Pons (tissue), 1 donor: ENCODE data around the gene CXXC1.
A peak's percentile ranks its signal among the peaks of the same experiment; 100 is the strongest.
"Not testable (repeated sequence)": the region's sequence is repeated elsewhere in the genome, so short reads cannot be mapped to it uniquely, and the experiment has no call there.

Source experiments
- DNase-seq: peaks from one replicate; pipeline ENCODE4 v3.0.0-alpha.2; 2016; ENCODE audit warnings: low spot score

Gene CXXC1

GRCh38 chr18:50287441-50288347, at the start of gene CXXC1:
TSS of gene CXXC1 (minus strand) at chr18:50287692. CDS start at chr18:50287589, 103 bp downstream.
- DNase-seq = peak; percentile 100

- peak; percentile 3 for DNase-seq
Measured at GRCh38 chr18:50334546-50335152, 47.2 kb upstream of the CXXC1 start.

- DNase-seq = no peak
Measured at GRCh38 chr18:50331691-50332090, 44.2 kb upstream of the CXXC1 start.

DNA sequence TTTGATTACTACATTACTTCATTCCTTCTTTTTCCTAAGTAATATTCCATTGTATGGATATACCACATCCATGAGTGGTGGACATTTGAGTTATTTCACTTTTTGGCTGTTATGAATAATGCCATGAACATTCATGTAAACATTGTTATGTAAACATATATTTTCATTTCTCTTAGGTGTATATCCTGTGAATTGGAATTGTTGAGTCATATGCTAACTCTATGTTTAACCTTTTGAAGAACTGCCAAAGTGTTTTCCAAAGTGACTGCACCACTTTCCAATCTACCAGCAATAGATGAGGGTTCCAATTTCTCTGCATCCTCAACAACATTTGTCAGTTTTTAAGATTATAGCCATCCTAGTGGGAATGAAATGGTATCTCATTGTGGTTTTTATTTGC, 42.7 kb upstream of the CXXC1 start:
- DNase-seq = no peak

- DNase-seq = no peak
Measured at GRCh38 chr18:50327983-50328382, 40.5 kb upstream of the CXXC1 start.

DNA sequence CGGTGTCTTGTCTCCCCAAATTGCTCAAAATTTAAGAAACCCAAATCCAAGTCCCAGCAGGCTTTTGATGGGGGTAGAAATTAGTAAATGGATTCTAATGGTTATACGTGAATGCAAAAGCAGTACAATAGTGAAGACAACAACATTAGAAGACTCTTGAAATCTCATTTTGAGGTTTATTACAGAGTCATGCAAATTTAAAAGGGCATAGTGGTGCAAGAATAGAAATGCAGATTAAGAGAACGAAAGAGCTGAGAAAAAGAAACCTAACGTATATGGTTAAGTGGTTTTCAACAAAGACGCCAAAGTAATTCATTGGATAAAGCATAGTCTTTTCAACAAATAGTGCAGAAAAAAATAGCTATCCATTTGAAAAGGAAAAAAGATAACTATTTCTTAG, 33.2 kb upstream of the CXXC1 start:
- DNase-seq = no peak

DNA sequence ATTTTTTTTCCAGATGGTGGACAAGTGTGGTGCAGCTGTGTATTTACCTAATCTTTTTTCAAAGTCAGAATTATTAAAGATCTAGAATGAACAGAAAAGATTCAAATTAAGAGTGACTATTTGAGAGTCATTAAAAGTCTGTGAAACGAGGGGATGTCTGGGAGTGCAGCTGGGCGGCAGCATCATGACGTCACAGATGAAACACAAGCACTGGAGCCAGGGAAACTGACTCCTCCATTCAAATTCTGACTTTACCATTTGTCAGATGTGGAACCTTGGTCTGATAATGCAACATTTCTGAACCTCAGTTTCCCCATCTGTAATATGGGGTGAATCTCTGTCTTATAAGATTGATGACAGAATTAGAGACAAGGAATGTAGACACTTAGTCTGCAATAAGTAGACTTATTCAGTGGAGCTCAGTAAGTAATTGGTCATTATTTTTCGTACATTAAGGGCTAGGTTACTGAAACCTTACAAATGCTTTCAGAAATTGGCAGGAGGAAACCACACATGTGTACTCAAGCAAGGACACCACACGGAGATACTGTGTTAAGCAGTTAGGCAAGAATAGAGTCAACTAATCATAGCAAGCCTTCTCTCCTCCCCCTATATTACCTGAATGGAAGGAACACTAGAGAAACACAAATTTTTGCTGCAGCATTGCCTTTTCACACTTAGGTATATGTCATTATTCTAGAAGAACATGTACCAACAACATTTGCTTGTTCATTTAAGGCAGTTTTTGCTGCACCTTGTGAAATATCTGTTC, 27.8 kb upstream of the CXXC1 start:
- DNase-seq = no peak

DNA sequence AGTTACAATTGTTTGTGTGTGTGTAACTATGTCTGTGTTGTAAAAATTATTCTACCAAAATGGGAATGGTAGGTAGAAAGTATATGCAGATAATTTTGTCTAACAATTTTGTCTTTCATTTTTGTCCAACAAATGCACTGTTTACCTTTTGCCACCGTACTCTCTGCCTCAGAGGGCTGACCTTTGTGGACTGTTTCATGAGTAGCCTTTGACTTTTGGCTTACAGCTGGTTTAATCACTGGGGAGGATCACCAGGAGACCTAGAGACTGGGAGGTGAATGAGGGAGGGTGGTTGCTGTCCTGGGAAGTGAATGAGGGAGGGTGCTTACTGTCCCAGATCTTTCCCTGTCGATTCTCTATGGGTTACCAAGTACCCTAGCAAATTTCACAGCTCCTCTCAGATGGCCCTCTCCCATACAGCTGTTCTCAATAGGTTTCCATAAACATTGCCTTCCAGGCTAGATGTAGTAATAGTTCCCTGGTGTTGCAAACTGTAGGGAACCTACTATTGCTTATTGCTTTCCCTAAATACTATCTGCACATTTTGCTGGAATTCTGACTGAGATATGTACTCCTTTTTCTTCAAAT, 26.5 kb upstream of the CXXC1 start:
- no peak for DNase-seq

DNA sequence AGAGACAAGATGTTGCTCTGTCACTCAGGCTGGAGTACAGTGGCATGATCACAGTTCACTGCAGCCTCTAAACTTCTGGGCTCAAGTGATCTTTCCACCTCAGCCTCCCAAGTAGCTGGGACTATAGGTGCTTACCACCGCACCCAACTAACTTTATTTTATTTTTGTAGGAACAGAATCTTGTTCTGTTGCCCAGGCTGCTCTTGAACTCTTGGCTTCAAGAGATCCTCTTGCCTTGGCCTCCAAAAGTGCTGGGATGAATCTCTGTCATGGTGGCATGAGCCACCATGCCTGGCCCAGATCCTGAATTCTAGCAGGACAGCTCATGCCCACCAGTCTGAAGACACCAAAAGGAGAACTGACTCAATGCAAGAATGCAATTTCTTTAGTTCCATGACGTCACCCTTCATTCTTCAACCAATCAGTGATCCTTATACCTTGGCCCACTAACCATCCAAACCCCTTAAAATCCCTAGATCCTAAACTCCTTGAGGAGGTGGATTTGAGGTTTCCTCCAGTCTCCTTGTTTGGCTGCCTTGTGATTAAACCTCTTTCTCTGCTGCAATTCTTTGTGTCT, 25.6 kb upstream of the CXXC1 start:
- DNase-seq = no peak

GRCh38 chr18:50312296-50313030, 25.0 kb upstream of the CXXC1 start:
- DNase-seq = no peak

DNA sequence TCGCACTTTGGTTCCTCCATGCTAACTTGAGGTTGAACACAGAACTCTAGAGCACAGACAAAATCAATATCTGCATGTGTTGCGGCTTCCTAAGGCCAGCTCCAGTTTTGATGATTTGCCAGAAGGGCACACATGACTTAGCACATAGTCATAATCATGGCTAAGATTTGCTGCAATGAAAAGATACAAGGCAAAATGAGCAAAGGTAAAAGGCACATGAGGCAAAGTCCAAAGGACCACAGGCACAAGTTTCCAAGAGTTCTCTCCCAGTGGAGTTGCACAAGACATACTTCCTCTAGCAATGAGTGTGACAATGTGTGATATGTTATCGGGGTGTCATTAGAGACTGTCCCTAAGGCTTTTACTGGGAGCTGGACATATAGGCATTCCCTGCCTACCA, 24.2 kb upstream of the CXXC1 start:
- no peak for DNase-seq

- no peak for DNase-seq
Measured at GRCh38 chr18:50310080-50310479, 22.6 kb upstream of the CXXC1 start.

DNA sequence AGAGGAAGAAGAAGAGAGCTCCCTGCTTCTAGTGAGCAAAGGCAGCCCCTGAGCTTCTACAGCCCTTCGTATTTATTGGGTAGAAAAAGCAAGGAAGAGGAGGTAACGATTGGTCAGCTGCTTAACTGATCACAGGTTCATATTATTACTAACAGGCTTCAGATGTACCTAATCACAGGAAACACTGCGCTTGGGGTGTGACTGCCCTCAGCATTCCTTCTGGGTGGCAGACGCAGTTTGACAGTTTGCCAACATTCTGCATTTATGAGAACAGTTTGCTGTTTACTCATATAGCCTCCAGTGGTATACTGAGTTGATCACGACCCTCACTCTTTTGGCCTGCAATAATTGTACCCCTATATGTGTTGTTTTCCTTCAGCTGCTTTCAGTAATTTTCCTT, 21.4 kb upstream of the CXXC1 start:
- not testable (repeated sequence) for DNase-seq

DNA sequence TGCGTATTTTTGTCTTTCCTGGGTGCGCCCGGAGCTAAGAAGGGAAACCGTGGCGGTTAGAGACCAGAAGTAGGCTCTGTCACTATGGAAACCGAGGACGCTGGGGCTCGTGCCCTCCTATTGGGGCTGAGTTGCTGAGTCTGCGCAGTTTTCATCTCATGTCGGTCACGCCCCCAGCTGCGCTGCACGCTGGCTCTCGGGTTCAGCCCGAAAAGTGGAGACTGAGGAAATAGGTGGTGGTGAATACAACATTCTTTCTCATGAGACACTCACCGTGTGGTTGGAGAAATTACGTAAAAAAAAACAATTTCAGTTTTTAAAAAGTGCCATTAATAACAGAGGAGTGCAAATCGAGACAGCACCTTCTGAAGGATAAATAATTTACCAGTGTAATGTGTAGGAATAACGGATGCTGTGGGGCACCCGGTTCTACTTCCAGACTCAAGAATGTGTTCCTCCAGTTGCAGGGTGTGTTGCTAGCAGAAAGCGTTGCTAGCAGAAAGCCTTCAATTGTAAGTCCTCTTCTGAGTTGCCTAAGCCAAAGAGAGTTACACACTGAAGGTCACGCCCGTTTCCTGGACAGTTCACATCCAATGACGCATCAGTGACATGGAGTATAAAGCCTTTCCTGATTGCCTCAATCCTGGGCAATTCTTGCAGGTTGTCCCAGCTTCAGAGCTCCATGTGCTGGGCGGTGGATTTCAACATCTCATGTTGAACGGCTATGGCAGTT, 20.4 kb upstream of the CXXC1 start:
- peak; percentile 86 for DNase-seq

DNA sequence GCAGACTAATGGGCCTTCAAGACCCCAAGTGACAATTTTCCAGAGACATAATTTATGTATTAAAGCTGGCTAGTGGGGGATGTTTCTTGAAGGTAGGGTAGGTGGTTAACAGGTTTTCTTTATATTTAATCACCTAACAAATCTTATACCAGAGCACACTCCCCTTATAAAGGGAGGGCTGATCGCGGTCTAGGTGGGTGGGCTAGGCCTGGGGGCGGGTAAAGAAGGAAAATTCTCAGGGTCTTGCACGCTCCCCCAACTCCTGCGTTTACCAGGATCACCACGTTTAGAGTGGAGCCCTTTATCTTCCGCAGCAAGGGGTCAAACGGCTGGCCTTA, 19.9 kb upstream of the CXXC1 start:
- no peak for DNase-seq

DNA sequence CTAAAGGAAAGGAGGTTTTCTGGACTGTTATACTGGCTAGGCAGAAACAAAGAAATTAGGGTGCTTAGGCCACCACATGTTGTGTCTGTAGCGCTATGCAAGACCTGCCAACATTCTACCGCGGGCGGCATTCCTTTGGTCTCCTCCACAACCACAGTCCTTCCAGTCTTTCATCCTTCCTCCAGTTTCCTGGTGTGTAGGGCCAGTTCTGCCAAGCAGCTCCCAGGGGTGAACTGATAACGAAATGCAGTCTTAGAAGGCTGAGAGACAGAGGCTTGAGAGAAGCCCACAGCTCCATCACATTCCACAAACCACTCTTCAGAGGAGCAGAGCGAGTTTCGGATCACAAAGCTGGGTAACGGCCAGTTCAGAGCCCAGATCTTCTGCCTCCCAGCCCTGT, 19.5 kb upstream of the CXXC1 start:
- DNase-seq = no peak

- no peak for DNase-seq
Measured at GRCh38 chr18:50301074-50301473, 13.6 kb upstream of the CXXC1 start.

- no peak for DNase-seq
Measured at GRCh38 chr18:50299626-50300388, 12.3 kb upstream of the CXXC1 start.

- DNase-seq = no peak
Measured at GRCh38 chr18:50298443-50299284, 11.2 kb upstream of the CXXC1 start.
